Mesothelial cell of epicardium (in vitro differentiated cells): ENCODE data around the gene P3H4. TPM values are rescaled to one million over a fixed set of nuclear protein-coding genes. Genes with fewer than 3 reads are reported as not detected.
"Not testable (repeated sequence)": the region's sequence is repeated elsewhere in the genome, so short reads cannot be mapped to it uniquely, and the experiment has no call there.

Experiments
- DNase-seq, 2 experiments: peaks; one replicate each; pipeline ENCODE4 v3.0.0; 2021; ENCODE audit warnings: low spot score in 2 of 2; ENCODE audit not compliant: unreplicated experiment in 2 of 2
- H3K27ac Mint-ChIP-seq: 2 replicates; pipeline ENCODE4 v1.8.0; 2021; ENCODE audit warnings: mixed read lengths
- H3K27me3 Mint-ChIP-seq: 2 replicates; pipeline ENCODE4 v1.8.0; 2021; ENCODE audit warnings: low read depth, mixed read lengths
- H3K36me3 Mint-ChIP-seq: 2 replicates; pipeline ENCODE4 v1.8.0; 2021; ENCODE audit warnings: mixed read lengths
- H3K4me1 Mint-ChIP-seq: 2 replicates; pipeline ENCODE4 v1.8.0; 2021; ENCODE audit warnings: mixed read lengths
- H3K4me3 Mint-ChIP-seq: 2 replicates; pipeline ENCODE4 v1.8.0; 2021; ENCODE audit warnings: mild to moderate bottlenecking, moderate library complexity, mixed read lengths
- H3K9me3 Mint-ChIP-seq: 2 replicates; pipeline ENCODE4 v1.8.0; 2021; ENCODE audit warnings: mixed read lengths
- CTCF ChIP-seq: fragments of 200-600 bp; sonication (generic); IDR thresholded peaks from one replicate; pipeline ENCODE4 v1.5.0; 2021; ENCODE audit warnings: antibody characterized with exemption; ENCODE audit not compliant: unreplicated experiment
- total RNA-seq: library from RNA; stranded (reverse); gene quantifications from 3 replicates; pipeline ENCODE4 v1.2.1, GENCODE V29; 2021

Gene P3H4
- total RNA-seq, 1 donor from 2014 or later = 61.0 TPM

DNA sequence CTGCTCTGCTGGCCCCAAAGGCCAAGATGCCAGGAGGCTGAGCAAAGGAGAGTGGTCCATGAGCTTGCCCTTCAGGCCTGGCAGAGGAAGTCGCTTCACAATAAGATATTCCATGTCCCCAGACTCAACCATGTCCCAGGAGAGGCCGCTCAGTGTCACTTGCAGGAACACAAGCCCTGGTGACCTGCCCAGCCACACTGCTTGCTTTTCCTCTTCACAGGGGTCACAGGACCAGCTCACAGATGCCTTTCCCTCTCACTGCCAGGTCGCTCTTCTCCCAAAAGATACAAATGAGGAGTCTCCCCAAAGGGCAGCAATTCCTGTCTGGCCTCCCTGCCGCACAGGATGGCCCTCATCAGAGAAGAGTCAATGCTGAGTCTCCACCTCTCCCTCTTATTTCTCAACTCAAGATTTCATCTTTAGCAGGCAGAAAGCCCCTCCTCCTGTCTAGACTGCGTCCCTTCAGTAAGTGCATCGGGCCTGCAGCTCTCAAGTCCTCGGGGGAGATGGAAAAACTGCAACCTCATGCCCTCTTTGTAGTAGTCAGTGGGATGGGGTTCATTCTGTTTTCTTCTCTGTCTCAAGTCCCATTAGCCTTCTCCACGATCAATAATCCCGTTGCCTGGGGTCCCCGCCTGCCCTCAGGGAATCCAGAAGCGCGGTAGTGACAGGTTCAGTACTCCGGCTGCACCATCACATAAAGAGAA, 30.2 kb downstream of the P3H4 start:
- no peaks in the 10 kb centered on the region for H3K27me3 Mint-ChIP-seq
- peak overlapping the region; percentile 87 for H3K27ac Mint-ChIP-seq
- no peak for DNase-seq
- no peak for TF ChIP-seq CTCF
- H3K4me3 Mint-ChIP-seq = peak overlapping the region; percentile 35
- peaks cover 4% of the 10 kb centered on the region for H3K36me3 Mint-ChIP-seq
- no peaks in the 10 kb centered on the region for H3K9me3 Mint-ChIP-seq
- peaks cover 49% of the 10 kb centered on the region for H3K4me1 Mint-ChIP-seq

DNA sequence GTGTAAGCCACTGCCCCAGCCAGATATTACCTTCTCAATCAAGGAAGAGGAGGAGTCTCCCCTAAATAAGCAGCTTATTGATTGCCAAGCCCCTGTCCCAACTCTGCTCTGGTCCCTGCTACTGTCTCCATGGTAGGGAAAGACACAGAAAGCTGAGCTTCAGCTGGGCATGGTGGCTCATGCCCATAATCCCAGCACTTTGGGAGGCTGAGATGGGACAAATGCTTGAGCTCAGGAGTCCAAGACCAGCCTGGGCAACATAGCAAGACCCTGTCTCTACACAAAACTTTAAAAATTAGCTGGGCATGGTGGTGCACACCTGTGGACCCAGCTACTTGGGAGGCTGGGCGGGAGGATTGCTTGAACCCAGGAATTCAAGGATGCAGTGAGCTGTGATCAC, 31.8 kb downstream of the P3H4 start:
- no peak overlapping the region for H3K4me3 Mint-ChIP-seq
- H3K4me1 Mint-ChIP-seq = peaks cover 59% of the 10 kb centered on the region
- H3K9me3 Mint-ChIP-seq = no peaks in the 10 kb centered on the region
- no peak for TF ChIP-seq CTCF
- H3K27ac Mint-ChIP-seq = no peak overlapping the region
- no peaks in the 10 kb centered on the region for H3K27me3 Mint-ChIP-seq
- H3K36me3 Mint-ChIP-seq = peaks cover 8% of the 10 kb centered on the region
- no peak for DNase-seq

DNA sequence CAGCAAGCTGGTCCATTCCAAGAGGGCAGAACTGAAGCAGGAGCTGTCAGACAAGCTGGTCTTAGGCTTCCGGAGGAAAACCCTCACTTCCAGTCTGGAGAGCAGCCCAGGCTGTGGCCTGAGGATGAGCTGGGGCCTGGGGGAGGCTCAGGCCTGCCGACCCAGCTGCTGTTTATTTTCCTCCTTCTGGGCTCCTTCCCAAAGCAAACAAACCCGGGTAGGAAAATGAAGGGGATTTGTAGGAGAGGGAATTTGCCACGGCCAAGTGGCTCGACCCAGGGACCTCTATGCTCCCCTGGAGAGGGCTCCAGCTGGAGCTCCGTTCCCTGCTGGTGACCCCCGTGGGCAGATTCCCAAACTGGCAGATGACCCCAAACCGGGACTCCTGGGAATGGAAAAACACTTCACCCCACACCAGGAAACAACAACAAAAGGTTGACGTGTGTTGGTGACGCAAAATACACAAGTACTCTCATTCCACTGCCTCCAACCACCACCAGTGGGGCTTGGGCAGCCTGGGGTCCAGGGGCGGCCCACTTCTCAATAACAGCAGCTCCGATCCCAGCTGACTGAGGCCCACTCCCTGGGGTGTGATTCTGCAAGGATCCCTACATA, 34.1 kb downstream of the P3H4 start:
- peak overlapping the region; percentile 86 for H3K27ac Mint-ChIP-seq
- no peaks in the 10 kb centered on the region for H3K9me3 Mint-ChIP-seq
- no peak overlapping the region for H3K4me3 Mint-ChIP-seq
- H3K27me3 Mint-ChIP-seq = no peaks in the 10 kb centered on the region
- TF ChIP-seq CTCF = no peak
- no peak for DNase-seq
- peaks cover 60% of the 10 kb centered on the region for H3K4me1 Mint-ChIP-seq
- peaks cover 10% of the 10 kb centered on the region for H3K36me3 Mint-ChIP-seq

GRCh38 chr17:41777157-41777573, 34.6 kb downstream of the P3H4 start:
- Mint-ChIP-seq H3K36me3 (peaks cover 10% of the 10 kb centered on the region), H3K4me1 (peaks cover 60% of the 10 kb centered on the region), H3K9me3 (no peaks in the 10 kb centered on the region), H3K4me3 (no peak overlapping the region), H3K27ac (peak overlapping the region; percentile 86), H3K27me3 (no peaks in the 10 kb centered on the region)
- no peak for TF ChIP-seq CTCF
- DNase-seq = no peak

DNA sequence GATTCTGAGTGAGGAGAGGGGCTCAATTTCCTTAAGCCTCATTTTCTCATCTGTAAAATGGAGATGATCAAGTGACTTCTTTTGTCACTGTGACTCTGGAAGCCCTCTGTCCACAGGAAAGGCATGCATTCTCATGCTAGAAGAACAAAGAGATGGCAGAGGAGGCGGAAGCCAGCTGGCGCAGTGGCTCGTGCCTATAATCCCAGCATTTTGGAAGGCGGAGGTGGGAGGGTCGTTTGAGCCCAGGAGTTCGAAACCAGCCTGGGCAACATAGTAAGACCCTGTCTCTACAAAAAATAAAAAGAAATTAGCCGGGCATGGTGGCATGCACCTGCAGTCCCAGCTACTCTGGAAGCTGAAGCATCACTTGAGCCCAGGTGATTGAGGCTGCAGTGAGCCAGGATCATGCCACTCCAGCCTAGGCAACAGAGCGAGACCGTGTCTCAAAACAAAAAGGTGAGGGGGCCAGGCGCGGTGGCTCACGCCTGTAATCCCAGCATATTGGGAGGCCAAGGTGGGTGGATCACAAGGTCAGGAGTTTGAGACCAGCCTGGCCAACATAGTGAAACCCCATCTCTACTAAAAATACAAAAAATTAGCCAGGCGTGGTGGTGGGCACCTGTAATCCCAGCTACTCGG, 35.4 kb downstream of the P3H4 start:
- DNase-seq, H3K36me3 Mint-ChIP-seq, H3K4me3 Mint-ChIP-seq, H3K27me3 Mint-ChIP-seq, H3K9me3 Mint-ChIP-seq: not testable (repeated sequence)
- Mint-ChIP-seq H3K27ac (peak overlapping the region; percentile 67), H3K4me1 (peaks cover 55% of the 10 kb centered on the region)
